Astrocyte of the cerebellum (primary cell): ENCODE results near the gene CDK14.

Source experiments
- DNase-seq: peaks from one replicate; pipeline ENCODE4 v3.0.0-alpha.2; 2011; ENCODE audit warnings: low read depth
- H3K4me3 ChIP-seq: 2 replicates; pipeline ENCODE4 v1.5.1; 2011; ENCODE audit warnings: mild to moderate bottlenecking, low read depth, low read length, moderate library complexity
- in situ Hi-C: cut with HindIII; loops from 2 replicates; pipeline ENCODE4 v1.10.0; 2017; ENCODE audit warnings: low sequenced_read_pairs
- TF ChIP-seq, protein P1 (sequence below): IDR thresholded peaks from 2 replicates; pipeline ENCODE4 v1.5.1; 2012; ENCODE audit warnings: low read length, low read depth, moderate library complexity, mild to moderate bottlenecking; ENCODE audit errors: missing control alignments

CDK14 gene

DNA sequence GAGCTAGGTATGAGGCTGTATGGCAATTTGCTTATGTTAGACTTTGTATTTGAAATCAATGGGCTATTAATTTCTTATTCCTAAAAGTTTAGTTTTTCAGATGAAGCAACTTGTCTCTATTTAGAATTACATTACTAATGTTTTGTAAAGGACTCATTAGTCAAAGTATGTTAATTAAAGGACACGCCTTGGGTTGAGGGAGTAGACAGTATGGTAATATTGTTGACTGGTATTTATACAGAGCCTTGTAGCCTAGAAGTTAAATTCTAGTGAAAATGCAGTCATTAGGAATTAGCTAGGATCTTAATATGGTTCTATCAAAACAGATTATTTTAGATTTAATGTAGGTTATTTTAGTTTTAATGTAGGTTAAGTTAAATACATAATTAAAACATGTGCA is 6.2 kb downstream of the CDK14 start:
- in situ Hi-C loops, result no loop called here

GRCh38 chr7:90603346-90603745 is 7.2 kb downstream of the CDK14 start:
- in situ Hi-C loops, result no loop called here

More for the DNA sequence above, 6.2 kb downstream of the CDK14 start:
- DNase-seq, result no peak
- TF ChIP-seq, protein P1, sequence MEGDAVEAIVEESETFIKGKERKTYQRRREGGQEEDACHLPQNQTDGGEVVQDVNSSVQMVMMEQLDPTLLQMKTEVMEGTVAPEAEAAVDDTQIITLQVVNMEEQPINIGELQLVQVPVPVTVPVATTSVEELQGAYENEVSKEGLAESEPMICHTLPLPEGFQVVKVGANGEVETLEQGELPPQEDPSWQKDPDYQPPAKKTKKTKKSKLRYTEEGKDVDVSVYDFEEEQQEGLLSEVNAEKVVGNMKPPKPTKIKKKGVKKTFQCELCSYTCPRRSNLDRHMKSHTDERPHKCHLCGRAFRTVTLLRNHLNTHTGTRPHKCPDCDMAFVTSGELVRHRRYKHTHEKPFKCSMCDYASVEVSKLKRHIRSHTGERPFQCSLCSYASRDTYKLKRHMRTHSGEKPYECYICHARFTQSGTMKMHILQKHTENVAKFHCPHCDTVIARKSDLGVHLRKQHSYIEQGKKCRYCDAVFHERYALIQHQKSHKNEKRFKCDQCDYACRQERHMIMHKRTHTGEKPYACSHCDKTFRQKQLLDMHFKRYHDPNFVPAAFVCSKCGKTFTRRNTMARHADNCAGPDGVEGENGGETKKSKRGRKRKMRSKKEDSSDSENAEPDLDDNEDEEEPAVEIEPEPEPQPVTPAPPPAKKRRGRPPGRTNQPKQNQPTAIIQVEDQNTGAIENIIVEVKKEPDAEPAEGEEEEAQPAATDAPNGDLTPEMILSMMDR, result no peak
- H3K4me3 ChIP-seq, result no peak overlapping the region

GRCh38 chr7:90604383-90604782 is 8.3 kb downstream of the CDK14 start:
- TF ChIP-seq, protein P1, result no peak

More at GRCh38 chr7:90603346-90603745, 7.2 kb downstream of the CDK14 start:
- DNase-seq, result no peak
- TF ChIP-seq, protein P1, result no peak
- H3K4me3 ChIP-seq, result no peak overlapping the region

GRCh38 chr7:90605055-90605454 is 8.9 kb downstream of the CDK14 start:
- in situ Hi-C loops, result no loop called here
- no peak overlapping the region for H3K4me3 ChIP-seq
- TF ChIP-seq, protein P1, result no peak
- no peak for DNase-seq

More at GRCh38 chr7:90604383-90604782, 8.3 kb downstream of the CDK14 start:
- in situ Hi-C loops, result no loop called here
- DNase-seq, result no peak
- no peak overlapping the region for H3K4me3 ChIP-seq

- TF ChIP-seq, protein P1, result no peak
- in situ Hi-C loops, result no loop called here
- no peak overlapping the region for H3K4me3 ChIP-seq
- DNase-seq, result no peak
Observed at GRCh38 chr7:90607196-90607595, 11.1 kb downstream of the CDK14 start.

- in situ Hi-C loops, result no loop called here
- DNase-seq, result no peak
- H3K4me3 ChIP-seq, result no peak overlapping the region
- TF ChIP-seq, protein P1, result no peak
Observed at GRCh38 chr7:90610105-90610504, 14.0 kb downstream of the CDK14 start.

- TF ChIP-seq, protein P1, result no peak
- DNase-seq, result no peak
- in situ Hi-C loops, result no loop called here
- no peak overlapping the region for H3K4me3 ChIP-seq
Observed at GRCh38 chr7:90611115-90611514, 15.0 kb downstream of the CDK14 start.
